ENCODE measurements around the gene TFF2.

DNA sequence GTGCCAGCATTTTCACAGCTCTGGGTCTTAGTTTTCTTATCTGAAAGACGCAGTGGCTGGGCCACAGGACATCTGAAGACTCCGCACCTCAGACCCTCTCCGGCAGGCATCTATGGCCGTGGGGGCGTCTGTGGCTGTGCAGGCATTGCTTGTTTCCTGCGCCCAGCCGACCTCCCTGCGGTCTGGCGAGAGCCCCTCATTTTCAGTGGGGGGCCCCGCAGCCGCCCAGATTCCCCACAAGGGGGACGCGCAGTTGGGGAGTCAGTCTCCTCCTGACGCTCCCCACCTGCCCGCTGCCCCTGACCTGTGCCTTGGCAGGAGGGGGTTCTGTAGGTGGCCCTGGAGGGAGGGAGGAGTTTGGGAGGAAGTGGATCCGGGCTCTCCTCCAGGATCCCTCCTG lies 19.0 kb upstream of the TFF2 start:
- TF ChIP-seq CTCF (IDR thresholded peaks at IDR 0.05), result no peak
- no peak for TF ChIP-seq POLR2A (IDR thresholded peaks at IDR 0.05)
- no peak for TF ChIP-seq EP300 (IDR thresholded peaks at IDR 0.05)
